SKM-1 treated with dmso at 0.1 percent for 144 hours (cell line): ENCODE measurements around the gene LIF.
"Not testable (repeated sequence)": the region's sequence is repeated elsewhere in the genome, so short reads cannot be mapped to it uniquely, and the experiment has no call there.

Experiments
- DNase-seq: peaks from one replicate; lab custom pipeline; 2025; ENCODE audit not compliant: unreplicated experiment; lab: John Stamatoyannopoulos, UW

LIF gene

DNA sequence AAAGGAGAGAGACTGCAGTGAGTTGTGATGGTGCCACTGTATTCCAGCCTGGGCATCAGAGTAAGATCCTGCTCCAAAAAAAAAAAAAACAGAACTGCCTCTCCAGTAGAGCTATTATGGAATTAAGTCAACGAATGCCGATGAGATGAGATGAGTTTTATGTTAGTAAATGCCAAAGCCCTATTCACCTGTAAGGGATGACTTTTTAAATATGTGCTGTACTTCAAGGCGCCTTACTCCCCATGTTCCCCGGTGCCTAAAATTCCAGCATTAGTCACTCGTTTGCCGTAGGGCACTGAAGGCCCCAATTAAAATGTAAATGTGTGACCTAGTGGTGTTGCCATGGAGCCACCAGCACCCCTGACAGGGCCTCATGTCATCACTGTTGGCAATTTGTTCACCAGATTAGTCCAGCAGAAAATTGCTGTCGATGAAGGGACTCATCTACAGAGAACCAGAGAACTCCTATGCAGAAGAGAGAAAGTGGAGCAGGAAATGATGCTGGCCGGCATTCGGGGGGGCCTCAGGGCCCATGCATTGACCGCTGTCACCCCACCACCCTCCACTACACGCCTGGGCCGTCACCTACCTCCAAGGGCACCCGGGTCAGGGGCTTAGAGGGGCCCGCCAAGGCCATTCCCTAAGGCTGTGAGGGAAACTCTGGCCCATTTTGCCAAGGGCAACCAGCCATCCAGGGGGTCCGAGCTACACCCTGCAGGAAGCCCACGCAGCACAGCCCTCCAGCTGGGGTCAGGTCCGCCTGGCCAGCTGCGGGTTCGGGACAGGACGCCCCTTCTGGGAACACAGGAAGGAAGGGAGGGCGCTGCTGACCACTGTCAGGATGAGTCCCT, 17.8 kb downstream of the LIF start:
- no peak for DNase-seq

DNA sequence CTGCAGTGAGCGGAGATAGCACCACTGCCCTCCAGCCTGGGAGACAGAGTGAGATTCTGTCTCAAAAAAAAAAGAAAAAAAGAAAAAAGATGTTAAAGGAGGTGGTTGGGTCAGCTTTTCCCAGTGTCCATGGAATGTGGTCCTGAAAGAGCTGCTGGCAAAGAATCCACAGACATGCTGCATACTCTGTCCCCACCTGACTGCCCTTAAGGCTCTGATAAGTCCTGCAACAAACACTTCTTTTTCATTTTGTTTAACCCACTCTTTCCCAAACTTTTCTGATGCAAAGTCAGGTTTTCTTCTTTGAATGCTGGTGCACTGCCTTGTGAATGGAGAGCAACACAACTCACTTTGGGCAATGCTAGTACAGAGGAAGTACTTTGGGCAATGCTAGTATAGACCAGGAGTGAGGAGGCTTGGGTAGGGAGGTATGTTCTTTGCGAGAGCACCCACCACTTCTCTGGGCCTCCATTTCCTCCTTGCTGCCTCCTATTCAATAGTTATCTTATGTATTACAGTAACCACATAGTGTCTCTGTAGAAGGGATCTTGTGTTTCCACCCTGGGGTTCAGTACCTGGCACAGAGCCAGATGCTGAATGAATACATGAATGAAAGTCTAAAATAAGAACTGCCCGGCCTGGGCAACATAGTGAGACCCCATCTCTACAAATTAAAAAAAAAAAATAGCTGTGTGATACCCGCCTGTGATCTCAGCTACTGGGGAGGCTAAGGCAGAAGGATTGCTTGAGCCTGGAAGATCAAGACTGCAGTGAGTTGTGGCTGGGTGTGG, 18.9 kb downstream of the LIF start:
- no peak for DNase-seq

DNA sequence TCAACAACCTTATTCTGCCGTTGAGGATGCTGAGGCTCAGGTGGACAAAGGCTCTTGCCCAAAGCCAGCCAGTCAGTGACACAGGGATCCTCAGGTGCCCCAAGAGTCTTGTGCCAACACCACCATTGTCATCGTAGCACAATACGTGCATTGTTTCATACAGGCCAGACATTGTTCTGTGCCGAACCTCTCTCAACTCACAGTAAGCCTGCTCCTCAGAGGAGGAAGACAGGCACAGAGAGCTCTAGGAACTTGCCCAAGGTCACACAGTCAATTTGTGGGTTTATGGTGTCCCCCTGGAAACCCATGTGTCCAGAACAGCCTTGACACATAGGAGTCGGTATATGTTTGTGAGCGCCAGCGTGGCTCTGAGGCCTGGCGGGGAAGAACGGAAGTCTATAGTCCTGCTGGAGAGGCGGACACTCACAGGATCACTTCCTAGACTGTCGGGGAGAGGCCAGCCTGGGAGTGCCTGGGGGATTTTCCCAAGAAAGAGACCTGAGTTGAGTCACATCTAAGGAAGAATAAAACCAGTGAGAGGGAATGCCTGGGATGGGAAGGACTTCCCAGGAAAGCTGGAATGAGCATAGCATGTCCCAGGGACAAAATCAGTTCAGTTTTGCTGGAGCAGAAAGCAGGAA, 20.2 kb downstream of the LIF start:
- no peak for DNase-seq

DNA sequence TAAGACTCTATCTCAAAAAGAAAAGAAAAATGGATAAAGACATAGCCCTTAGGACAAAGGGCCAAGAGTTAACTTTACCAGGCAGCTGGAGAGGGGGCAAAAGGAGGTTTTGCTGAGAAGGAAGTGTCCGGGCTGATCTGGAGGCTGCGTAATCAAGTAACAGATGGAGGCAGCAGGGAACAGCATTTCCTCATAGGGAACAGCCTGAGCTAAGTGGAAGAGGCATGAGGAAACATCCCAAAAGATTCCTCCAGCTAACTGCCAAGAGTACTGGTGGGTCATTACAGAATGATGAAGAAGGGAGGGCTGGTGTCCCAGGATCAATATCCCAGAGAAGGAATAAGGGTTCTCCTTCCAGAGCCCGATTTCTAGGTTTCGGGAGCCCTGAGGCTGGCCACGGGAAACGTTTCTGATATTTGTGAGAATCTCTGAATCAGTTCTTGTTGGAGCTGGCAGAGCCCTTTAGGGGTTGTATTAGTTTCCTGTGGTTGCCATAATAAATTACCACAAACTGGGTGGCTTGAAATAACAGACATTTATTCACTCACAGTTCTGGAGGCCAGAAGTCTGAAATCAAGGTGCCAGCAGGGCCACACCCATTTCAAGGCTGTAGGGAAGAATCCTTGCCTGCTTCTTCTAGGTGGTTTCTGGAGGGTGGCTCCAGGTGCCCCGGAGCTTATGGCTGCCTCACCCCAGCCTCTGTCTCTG, 21.2 kb downstream of the LIF start:
- DNase-seq, result no peak

DNA sequence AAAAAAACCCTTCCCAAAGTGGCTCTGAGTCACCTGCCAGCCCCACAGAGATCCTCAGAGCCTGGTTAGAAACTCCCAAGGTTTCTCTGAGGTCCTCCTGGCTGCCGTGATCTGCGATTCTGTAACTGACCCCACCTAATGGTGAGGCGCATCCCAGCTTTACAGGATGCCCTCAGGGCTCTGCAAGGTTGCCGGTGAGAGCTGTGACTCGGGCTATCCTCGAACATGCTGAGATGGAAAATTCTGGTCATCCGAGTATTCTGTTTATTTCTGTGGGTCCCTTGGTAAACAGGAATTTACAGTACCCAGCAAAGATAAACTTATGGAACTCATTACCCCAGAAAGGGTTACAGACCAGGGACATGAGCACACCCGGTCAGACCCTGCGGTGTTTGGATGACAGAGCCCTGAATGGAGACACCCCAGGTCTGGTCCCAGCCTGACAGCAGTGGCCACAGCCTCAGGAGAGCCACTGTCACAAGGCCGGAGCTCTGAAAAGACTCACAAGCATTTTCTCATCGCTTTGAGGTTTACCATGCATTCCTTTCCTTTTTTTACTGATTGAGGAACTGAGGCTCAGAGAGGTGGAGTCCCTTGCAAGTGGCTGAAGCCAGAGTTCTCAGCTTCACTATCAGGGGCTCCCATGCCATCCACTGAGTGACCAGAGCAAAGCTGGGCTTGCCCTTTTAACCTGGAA, 22.2 kb downstream of the LIF start:
- no peak for DNase-seq

DNA sequence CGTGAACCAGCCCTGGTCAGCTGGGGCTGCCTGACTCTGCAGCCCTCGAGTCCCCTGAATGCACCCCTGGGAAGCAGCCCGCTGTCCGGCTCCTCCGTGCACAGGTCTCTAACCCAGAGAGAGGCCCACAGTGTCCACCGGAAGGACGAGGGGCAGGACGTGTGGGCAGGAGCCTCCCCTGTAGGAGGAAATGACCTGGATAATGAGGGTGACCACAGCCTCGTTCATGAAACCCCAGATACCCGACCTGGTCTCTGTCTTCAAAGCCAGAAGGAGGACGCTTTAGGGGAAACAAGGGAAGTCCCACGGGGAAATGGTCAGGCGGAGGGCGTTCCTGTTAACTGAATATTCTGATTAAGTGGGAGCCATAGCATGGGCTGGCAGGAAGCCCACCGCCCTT, 23.3 kb downstream of the LIF start:
- DNase-seq, result no peak

DNA sequence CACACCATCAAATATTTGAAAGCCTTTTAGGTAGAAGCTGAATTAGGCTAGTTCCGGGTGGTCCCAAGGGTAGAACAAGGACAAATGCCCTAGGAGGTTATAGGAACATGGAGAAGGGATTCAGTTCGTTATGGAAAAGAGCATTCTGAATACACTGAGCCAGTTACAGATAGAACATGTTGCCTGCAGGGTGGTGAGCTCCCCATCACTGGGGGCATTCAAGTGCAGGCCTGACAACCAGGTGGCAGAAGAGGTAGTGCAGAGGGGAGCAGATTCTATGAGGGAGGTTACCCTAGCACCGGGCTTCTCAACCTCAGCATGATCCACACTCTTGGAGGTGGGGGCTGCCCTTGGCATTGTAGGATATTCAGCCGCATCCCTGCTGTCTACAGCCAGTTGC, 24.2 kb downstream of the LIF start:
- DNase-seq, result no peak

DNA sequence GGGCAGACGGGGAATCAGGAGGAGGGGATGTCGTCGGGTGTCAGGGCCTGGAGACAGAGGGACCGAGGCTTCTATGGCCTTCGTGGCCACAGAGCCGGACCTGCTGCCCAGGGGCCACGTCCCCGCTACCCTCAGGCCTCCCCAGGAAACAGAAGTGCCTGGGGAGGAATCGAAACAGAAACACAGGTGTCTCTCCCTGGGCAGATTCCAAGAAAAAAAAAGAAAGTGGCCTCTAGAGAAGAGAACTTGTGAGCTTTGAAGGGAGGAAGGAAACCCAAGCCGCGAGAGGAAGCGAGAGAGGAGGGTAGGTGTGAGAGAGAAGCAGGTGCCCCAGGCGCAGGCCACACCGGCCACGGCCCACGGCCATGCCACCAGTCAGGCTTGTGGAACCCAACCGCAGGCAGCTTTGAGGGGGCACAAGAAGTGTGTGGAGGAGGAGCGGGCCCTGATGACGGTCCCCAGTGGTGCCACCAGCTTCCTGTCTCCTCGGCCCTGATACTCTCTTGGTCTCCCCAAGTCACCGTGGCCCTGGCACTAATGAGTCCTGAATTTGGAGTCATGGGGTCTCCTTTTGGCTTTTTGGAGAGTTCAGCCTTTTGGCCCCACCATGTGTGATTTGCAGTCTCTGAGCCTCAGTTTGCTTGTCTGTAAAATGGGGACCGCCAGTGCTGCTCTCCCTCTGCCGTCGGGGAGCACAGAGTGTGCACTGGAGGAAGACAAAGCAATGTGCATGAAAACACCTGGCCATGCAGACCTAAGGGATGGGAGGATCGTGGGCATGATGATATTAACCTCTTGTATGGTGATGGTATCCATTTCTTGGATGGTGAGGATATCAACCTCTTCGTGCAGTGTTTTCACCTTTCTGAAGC, 25.2 kb downstream of the LIF start:
- DNase-seq, result no peak

DNA sequence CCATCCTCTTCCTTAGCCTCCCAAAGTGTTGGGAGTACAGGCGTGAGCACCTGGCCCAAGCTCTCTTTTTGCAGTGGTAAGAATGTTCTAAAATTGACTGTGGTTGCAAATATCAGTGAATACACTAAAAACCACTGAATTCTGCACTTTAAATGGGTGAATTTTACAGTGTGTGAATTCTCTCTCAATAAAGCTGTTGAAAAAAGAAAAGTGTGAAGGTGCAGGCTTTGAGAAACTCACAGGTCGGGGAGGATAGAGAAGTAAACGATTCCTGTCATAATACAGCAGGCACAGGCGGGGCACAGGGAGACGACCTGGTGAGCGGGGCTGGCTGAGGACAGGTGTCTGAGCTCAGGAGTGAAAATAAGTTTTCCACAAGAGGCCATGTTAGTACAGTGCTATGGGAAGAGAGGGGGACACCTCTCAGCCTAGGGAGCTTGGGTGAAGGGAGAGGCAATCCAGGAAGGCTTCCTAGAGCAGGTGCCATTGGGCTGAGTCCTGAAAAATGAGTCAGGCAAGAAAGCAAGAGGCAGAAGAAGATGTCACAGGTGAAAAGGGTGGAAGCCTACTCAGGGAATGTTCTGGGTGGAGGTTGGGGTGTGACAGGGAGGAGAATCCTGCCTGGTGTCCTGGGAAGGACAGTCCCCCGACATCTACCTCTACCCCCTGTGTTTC, 26.1 kb downstream of the LIF start:
- no peak for DNase-seq

DNA sequence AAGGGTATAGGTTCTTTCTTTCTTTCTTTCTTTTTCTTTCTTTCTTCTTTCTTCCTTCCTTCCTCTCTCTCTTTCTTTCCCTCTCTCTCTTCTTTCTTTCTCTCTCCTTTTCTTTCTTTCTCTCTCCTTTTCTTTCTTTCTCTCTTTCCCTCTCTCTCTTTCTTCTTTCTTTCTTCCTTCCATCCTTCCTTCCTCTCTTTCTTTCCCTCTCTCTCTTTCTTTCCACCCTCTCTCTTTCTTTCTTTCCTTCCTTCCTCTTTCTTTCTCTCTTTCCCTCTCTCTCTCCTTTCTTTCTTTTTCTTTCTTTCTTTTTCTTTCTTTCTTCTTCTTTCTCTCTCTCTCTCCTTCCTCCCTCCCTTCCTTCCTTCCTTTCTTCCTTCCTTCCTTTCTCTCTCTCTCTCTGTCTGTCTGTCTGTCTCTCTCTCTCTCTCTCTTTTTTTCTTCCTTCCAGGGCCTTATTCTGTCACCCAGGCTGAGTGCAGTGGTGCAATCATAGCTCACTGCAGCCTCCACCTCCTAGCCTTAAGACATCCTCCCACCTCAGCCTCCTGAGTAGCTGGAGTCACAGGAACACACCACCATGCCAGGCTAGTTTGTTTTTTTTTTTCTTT, 26.8 kb downstream of the LIF start:
- no peak for DNase-seq

DNA sequence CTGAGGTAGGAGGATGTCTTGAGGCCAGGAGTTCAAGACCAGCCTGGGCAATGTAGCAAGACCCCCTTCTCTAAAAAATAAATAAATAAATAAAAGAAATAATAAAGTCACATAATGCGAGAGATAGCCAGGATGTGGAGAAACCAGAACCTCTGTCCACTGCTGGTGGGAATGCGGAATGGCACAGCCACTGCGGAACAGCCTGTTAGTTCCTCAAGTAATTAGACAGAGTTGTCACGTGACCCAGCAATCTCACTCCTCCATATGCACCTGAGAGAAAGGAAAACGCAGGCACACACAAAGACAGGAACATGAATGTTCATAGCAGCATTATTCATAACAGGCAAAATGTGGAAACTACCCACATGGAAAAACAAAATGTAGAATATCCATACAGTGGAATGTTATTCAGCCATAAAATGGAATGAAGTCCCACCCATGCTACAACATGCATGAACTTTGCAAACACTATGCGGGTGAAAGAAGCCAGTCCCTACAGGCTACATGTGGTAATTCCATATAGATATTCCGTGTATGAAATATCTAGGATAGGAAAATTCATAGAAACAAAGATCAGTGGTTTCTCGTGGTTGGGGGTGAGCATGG, 27.4 kb downstream of the LIF start:
- DNase-seq, result no peak

DNA sequence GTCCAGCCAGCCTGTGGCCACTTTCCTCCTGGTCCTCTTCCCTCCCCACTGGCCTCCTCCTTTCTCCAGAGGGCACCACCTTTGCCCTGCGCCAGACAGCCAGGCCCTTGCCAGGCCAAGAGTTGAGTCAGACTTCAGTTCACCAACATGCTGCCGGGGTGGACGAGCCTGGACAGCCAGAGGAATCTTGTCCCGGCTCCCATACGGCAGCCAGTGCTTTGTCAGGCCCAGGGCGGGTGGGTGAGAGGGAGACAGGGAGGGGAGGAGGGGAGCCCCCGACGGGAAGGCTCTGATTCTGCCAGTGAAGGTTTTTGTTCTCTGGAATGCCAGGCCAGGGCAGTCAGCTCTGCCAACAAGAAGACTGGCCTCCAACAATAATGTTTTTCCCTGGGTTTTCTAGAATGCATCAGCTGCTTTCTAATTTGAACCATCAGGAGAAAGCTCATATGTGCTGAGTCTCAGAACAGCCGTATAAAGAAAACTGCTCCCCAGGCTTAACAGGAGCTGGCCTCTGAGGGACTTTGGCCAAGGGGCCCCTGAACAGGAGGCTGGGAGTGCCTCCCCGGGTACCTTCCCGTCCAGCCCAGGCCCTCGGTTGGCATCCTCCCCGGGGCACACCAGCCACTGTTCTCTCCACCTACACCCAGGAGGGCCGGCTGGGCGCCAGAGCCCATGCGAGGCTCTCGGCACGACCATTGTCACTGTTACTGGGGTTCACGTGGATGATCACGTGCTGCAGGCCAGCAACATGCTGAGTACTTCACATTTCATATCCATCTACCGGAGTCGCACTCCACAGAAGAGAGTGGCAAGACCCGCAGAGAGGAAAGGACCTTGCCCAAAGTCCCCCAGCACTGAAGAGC, 28.6 kb downstream of the LIF start:
- DNase-seq, result no peak

DNA sequence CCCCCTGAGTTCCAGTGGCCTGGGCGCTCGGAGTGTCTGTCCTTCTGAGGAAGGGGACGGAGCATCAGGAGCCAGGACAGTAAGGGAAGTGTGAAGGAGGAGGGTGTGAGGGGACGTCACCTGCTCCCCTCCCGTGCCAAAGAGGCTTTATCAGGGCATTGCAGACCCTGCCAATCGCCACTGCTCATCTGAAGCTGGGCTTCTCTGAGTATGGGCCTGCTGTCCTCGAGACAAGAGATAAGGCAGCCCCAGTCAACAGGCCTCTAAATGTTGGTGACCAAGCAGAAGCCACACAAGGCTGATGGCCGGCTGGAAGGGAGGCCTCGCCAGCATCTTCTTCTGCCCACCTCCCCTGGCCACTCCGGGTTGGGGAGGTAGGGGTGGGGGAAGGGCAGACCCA, 29.8 kb downstream of the LIF start:
- DNase-seq, result no peak

DNA sequence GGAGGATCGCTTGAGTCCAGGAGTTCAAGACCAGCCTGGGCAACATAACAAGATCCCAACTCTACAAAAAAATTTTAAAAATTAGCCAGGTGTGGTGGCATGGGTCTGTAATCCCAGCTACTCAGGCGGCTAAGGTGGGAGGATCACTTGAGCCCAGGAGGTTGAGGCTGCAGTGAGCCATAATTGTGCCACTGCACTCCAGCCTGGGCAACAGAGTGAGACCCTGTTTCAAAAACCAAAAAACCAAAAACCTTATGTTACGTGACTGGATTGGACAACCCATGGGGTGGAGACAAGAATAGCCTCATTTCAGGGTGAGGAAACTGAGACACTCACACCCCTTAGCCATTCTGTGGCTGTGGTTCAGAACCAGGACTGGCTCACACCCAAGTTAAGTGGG, 30.3 kb downstream of the LIF start:
- DNase-seq, result not testable (repeated sequence)

DNA sequence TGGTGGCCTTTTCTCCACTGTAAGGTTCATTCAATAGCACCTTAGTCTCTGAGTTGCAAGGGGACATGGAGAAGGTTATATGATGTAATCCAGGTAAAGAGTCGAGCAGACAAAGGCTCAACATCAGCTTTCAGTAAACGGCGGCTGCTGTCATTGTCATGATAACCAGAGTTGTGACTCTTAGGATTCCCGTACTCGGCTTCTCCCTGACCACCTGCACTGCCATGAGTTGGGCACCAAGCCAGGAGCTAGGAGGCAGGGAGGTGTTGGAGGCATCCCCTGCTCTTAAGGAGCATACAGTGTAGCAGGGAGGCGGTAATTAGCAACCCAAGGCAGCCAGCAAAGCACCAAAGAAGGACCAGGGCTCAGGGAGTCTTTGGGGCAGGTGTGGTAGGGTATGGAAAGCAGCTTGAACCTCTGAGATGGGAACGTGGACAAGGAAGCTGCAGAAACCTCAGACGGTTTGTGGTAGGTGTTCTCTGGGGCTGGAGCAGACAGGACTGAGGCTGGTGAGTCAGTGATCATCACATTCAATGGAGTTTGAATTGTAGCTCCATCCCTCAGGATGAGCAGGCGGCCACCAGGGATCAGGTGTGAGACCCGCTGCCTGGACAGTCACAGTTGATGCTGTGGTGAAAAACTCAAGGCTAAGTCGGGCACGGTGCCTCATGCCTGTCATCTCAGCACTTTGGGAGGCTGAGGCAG, 31.7 kb downstream of the LIF start:
- DNase-seq, result no peak

DNA sequence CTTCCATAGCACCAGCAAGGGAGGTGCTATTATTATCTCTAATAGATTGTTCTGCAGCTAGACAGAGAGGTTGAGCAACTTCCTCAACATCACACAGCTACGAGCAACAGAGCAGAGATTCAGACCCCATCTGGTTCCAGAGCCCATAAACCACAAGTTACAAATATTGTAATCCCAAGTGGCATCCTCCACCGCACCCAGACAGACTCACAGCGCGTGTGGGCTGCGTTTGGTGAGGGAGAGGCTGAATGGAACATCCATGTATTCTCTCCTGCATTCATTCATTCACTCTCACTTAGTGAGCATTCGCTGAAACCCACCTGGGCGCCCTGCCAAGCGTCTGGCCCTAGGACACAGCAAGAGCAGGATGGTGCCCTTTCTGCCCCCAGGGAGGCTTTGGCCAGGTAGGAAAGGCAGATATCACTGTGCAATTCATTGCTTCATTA, 33.5 kb downstream of the LIF start:
- no peak for DNase-seq
